Panc1 (cell line): Measurements from ENCODE around the gene SLC10A3. TPM values are rescaled to one million over a fixed set of nuclear protein-coding genes. Genes with fewer than 3 reads are reported as not detected.

Experiments used
- ATAC-seq: fragments of 200-7000 bp; cut with Tn5 transposase; 2 replicates; pipeline ENCODE4 v1.9.1; 2020; ENCODE audit warnings: mild to moderate bottlenecking, moderate library complexity
- BruUV-seq: library from RNA; stranded (reverse); fragments of 400-500 nt; replicated peaks from 2 replicates; lab custom pipeline; 2021; lab: Mats Ljungman, UMichigan
- CTCF ChIA-PET: fragments of 300-600 bp; sonication (Branson Sonifier 250); formaldehyde crosslinking; loops from one replicate; lab custom pipeline; 2022; ENCODE audit warnings: antibody characterized with exemption; lab: Charles Lee
- POLR2A ChIA-PET: fragments of 300-600 bp; sonication (Branson Sonifier 250); formaldehyde crosslinking; loops from one replicate; lab custom pipeline; 2022; ENCODE audit warnings: antibody characterized with exemption; lab: Charles Lee
- DNase-seq: peaks from one replicate; pipeline ENCODE4 v3.0.0-alpha.2; 2010; ENCODE audit warnings: low read depth, low spot score
- H3K27ac ChIP-seq: 2 replicates; pipeline ENCODE4 v1.5.1; 2011; ENCODE audit warnings: mild to moderate bottlenecking, low read length, inconsistent platforms
- H3K27me3 ChIP-seq: fragments of 200-500 bp; sonication (Bioruptor generic); 2 replicates; pipeline ENCODE4 v1.6.0; 2014; ENCODE audit warnings: low read length, inconsistent platforms; ENCODE audit not compliant: control insufficient read depth, insufficient read depth
- H3K36me3 ChIP-seq: fragments of 200-500 bp; sonication (Bioruptor generic); 2 replicates; pipeline ENCODE4 v1.5.1; 2014; ENCODE audit warnings: inconsistent platforms, mild to moderate bottlenecking, low read length, moderate library complexity; ENCODE audit not compliant: control insufficient read depth, insufficient read depth
- H3K4me1 ChIP-seq: 2 replicates; pipeline ENCODE4 v1.5.1; 2011; ENCODE audit warnings: inconsistent platforms, mild to moderate bottlenecking, low read length, moderate library complexity; ENCODE audit not compliant: control insufficient read depth, insufficient read depth
- H3K4me3 ChIP-seq, 2 experiments: 2 replicates each; pipeline ENCODE4 v1.5.1; 2011 to 2012; ENCODE audit warnings: low read depth in 2 of 2, low read length in 2 of 2, mild to moderate bottlenecking in 2 of 2, inconsistent platforms in 1 of 2, moderate library complexity in 1 of 2
- H3K9me3 ChIP-seq: fragments of 200-500 bp; sonication (Bioruptor generic); 2 replicates; pipeline ENCODE4 v1.5.1; 2014; ENCODE audit warnings: low read depth, mild to moderate bottlenecking, inconsistent platforms, low read length, moderate library complexity; ENCODE audit not compliant: control insufficient read depth, insufficient read depth
- POLR2AphosphoS5 ChIP-seq: IDR thresholded peaks from 2 replicates; pipeline ENCODE4 v1.6.1; 2012; ENCODE audit warnings: mild to moderate bottlenecking, low read depth, low read length, moderate library complexity
- SIN3A ChIP-seq: IDR thresholded peaks from 2 replicates; pipeline ENCODE4 v1.6.1; 2012; ENCODE audit warnings: low read depth, mild to moderate bottlenecking, low read length, moderate library complexity, borderline replicate concordance; ENCODE audit not compliant: insufficient read depth
- TCF7L2 ChIP-seq: IDR thresholded peaks from 2 replicates; pipeline ENCODE4 v1.6.1; 2011; ENCODE audit warnings: mild to moderate bottlenecking, low read depth, low read length, inconsistent platforms
- in situ Hi-C: cut with HindIII; loops from 2 replicates; pipeline ENCODE4 v1.10.0; 2016; ENCODE audit warnings: low sequenced_read_pairs, low pct_unique_long_range_greater_than_20kb
- intact Hi-C: fragments of 100-400 bp; cut with micrococcal nuclease; formaldehyde crosslinking; loops from one replicate; pipeline ENCODE4 v1.10.0; 2022; ENCODE audit not compliant: unreplicated experiment
- total RNA-seq: library from RNA; stranded (reverse); gene quantifications from one replicate; pipeline ENCODE4 v1.2.1, GENCODE V29; 2021; ENCODE audit not compliant: unreplicated experiment
- TF ChIP-seq, protein P1 (sequence below), 2 experiments: IDR thresholded peaks; 2 replicates each; pipeline ENCODE4 v1.6.1; 2011 to 2012; ENCODE audit warnings: low read depth in 2 of 2, control low read depth in 1 of 2, low read length in 1 of 2, mild to moderate bottlenecking in 1 of 2, moderate library complexity in 1 of 2; ENCODE audit not compliant: insufficient read depth in 1 of 2
- TF ChIP-seq, protein P2 (sequence below): fragments of 450-650 bp; IDR thresholded peaks from 2 replicates; pipeline ENCODE4 v1.5.1; 2017; ENCODE audit warnings: mild to moderate bottlenecking

The SLC10A3 gene
- total RNA-seq, 1 experiment from 2014 or later = 64.1 TPM

DNA sequence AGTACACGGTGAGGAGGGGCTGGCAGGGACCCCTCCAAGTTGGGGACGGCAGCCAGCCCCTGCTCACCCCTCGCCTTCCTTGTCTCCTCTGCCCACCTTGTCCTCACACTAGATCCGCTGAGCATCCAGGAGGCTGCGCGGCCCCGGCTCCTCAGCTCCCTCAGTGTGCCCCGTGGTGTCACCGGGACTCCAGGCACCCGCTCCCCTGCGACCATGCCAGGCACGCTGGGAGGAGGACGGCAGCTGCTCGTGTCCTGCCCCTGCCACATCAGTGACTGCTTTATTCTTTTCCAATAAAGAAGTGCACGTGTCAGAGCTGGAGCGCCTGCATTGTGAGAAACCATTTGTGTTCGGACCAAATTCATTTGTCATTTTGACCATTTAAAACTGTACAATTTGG lies 40.1 kb downstream of the SLC10A3 start:
- intact Hi-C loops = no loop called here
- no TSS peak for BruUV-seq
- no peak for DNase-seq

DNA sequence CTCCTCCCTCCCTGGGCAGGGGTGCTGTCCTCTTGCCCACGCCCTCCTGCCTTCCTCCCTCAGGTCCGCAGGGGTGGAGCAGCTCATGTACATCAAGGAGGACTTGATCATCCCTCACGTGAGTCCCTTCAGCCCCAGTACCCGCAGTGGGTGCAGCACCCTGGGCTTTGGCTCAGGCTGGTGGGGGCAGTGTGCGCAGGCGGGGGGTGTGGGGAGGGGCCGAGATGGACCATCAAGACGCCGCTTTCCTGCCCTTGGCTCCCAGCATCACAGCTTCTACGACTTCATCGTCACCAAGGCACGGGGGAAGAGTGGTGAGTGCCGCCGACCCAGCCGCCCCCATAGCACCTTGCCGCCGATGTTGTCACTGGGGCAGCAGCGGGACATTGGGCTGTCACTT lies 40.8 kb downstream of the SLC10A3 start:
- intact Hi-C loops = no loop called here
- no peak for DNase-seq
- TF ChIP-seq TCF7L2 = no peak
- no peak for TF ChIP-seq POLR2AphosphoS5
- TF ChIP-seq, protein P1, sequence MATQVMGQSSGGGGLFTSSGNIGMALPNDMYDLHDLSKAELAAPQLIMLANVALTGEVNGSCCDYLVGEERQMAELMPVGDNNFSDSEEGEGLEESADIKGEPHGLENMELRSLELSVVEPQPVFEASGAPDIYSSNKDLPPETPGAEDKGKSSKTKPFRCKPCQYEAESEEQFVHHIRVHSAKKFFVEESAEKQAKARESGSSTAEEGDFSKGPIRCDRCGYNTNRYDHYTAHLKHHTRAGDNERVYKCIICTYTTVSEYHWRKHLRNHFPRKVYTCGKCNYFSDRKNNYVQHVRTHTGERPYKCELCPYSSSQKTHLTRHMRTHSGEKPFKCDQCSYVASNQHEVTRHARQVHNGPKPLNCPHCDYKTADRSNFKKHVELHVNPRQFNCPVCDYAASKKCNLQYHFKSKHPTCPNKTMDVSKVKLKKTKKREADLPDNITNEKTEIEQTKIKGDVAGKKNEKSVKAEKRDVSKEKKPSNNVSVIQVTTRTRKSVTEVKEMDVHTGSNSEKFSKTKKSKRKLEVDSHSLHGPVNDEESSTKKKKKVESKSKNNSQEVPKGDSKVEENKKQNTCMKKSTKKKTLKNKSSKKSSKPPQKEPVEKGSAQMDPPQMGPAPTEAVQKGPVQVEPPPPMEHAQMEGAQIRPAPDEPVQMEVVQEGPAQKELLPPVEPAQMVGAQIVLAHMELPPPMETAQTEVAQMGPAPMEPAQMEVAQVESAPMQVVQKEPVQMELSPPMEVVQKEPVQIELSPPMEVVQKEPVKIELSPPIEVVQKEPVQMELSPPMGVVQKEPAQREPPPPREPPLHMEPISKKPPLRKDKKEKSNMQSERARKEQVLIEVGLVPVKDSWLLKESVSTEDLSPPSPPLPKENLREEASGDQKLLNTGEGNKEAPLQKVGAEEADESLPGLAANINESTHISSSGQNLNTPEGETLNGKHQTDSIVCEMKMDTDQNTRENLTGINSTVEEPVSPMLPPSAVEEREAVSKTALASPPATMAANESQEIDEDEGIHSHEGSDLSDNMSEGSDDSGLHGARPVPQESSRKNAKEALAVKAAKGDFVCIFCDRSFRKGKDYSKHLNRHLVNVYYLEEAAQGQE (IDR thresholded peaks at IDR 0.05; ENCODE audit: insufficient read depth in 1 of 2, low read depth in 2 of 2, low read length in 1 of 2) = no peak
- TF ChIP-seq, protein P2, sequence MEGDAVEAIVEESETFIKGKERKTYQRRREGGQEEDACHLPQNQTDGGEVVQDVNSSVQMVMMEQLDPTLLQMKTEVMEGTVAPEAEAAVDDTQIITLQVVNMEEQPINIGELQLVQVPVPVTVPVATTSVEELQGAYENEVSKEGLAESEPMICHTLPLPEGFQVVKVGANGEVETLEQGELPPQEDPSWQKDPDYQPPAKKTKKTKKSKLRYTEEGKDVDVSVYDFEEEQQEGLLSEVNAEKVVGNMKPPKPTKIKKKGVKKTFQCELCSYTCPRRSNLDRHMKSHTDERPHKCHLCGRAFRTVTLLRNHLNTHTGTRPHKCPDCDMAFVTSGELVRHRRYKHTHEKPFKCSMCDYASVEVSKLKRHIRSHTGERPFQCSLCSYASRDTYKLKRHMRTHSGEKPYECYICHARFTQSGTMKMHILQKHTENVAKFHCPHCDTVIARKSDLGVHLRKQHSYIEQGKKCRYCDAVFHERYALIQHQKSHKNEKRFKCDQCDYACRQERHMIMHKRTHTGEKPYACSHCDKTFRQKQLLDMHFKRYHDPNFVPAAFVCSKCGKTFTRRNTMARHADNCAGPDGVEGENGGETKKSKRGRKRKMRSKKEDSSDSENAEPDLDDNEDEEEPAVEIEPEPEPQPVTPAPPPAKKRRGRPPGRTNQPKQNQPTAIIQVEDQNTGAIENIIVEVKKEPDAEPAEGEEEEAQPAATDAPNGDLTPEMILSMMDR = no peak
- TF ChIP-seq SIN3A = no peak
- ATAC-seq = no peak
- Histone ChIP-seq H3K27me3 (no peaks in the 10 kb centered on the region), H3K9me3 (no peaks in the 10 kb centered on the region), H3K4me1 (peaks cover 11% of the 10 kb centered on the region), H3K27ac (no peak overlapping the region), H3K4me3 (no peak overlapping the region), H3K36me3 (peaks cover 2% of the 10 kb centered on the region; the same call in 1 of the 2 replicates)
- ChIA-PET CTCF (no interaction called here), POLR2A (no interaction called here)
- no TSS peak for BruUV-seq
- in situ Hi-C loops = no loop called here

More for the DNA sequence above, 40.1 kb downstream of the SLC10A3 start:
- in situ Hi-C loops = no loop called here
- no peaks in the 10 kb centered on the region for H3K9me3 ChIP-seq
- ChIA-PET POLR2A (no interaction called here), CTCF (no interaction called here)
- no peak for ATAC-seq
- TF ChIP-seq, protein P2 = no peak
- TF ChIP-seq POLR2AphosphoS5 (no peak), TCF7L2 (no peak), SIN3A (no peak)
- TF ChIP-seq, protein P1 (IDR thresholded peaks at IDR 0.05; ENCODE audit: insufficient read depth in 1 of 2, low read depth in 2 of 2, low read length in 1 of 2) = no peak
- H3K36me3 ChIP-seq = peaks cover 2% of the 10 kb centered on the region; the same call in 1 of the 2 replicates
- no peaks in the 10 kb centered on the region for H3K27me3 ChIP-seq
- no peak overlapping the region for H3K27ac ChIP-seq
- H3K4me3 ChIP-seq = no peak overlapping the region
- peaks cover 5% of the 10 kb centered on the region for H3K4me1 ChIP-seq
